ENCODE results near the gene PALD1.
"Not testable (repeated sequence)": the region's sequence is repeated elsewhere in the genome, so short reads cannot be mapped to it uniquely, and the experiment has no call there.

The PALD1 gene

DNA sequence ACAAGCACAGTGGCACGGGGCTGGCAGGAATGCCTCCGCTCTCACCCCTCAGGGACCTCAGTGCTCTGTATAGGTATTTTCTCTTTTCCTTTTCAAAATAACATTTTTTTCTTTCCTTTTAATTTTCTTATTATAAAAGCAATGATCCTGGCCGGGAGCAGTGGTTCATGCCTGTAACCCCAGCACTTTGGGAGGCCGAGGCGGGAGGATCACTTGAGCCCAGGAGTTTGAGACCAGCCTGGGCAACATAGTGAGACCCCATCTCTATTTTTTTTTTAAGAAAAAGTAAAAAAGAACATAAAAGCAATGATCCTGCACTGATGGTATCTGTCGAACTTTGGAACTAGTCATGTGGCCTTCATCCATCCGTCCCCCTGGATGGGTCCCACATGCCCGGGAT lies 120.8 kb downstream of the PALD1 start:
- in situ Hi-C loops (cut with MboI; ENCODE audit: low sequenced_read_pairs): no loop called here

DNA sequence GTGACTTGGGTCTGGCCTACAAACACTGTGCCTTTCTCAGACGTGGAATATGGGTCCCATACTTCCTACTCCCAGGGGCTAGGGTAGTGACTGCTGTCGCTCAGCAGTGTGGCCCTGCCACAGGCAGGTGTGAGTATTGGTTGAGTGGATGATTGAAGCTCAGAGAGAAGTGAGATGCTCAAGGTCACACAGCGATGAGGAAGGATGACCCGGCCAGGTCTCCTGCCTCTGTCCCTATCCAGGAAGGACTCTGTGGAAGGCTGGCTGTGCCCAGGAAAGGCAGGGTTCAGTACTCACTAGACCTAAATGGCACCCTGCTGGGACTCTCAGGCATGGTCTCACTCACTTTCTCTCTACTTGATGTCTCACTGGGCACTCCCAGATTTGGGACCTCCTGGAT lies 121.2 kb downstream of the PALD1 start:
- in situ Hi-C loops (cut with MboI; ENCODE audit: low sequenced_read_pairs): no loop called here

DNA sequence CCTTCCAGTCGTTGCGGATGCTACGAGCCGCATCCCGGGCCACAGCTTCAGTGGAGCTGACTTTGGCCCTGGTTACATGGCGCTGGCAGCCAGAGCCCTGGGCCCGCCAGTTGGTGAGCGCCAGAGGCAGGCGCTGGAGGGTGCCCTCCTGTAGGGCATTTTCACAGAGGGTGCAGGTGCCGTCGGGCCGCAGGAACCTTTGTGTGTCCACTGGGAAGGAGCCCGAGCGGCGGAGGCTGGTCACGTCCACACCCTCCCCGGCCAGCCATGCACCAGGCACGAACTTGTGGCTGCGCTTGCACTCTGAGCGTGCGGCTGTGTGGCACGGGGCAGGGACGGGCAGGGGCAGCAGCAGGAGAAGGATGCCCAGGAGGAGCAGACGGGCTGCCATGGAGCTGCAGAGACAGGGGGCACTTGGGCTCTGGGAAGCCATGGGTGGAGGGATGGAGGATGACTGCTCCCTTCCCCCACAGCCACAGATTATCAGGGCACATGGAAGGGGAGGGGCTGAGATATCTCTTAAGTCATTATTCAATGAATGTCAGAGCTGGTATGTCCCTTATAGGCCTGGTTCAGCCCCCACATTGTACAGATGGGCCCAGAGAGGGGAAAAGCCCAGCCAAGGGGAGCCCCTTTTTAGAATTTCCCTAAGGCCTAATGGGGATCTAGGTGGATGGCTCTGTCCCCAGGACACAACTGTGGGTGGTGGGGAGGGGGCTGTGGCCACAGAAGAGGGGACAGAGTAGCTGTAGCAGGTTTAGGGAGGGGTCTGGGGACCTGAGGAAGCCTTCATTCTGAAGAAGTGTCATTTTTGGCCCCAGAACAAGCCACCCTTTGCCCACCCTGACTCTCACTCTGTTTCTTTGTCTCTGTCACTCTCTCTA lies 122.2 kb downstream of the PALD1 start:
- in situ Hi-C loops (cut with MboI; ENCODE audit: low sequenced_read_pairs): no loop called here

DNA sequence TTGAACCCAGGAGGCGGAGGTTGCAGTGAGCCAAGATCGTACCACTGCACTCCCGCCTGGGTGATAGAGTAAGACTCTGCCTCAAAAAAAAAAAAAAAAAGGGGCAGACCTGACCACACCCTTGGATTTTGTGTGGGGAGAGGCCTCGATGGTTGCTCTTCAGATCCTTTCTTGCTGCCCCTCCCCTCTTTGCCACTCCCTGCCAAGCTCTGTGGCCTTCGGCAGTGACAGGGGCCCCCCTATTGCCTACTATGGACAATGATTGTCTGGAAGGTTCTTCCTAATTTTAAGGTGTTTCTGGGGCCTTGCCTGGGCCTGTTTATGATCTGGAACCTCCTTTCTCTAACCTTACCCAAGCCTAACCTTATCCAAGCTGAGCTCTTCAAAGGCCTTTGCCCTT lies 123.2 kb downstream of the PALD1 start:
- in situ Hi-C loops (cut with MboI; ENCODE audit: low sequenced_read_pairs): no loop called here

DNA sequence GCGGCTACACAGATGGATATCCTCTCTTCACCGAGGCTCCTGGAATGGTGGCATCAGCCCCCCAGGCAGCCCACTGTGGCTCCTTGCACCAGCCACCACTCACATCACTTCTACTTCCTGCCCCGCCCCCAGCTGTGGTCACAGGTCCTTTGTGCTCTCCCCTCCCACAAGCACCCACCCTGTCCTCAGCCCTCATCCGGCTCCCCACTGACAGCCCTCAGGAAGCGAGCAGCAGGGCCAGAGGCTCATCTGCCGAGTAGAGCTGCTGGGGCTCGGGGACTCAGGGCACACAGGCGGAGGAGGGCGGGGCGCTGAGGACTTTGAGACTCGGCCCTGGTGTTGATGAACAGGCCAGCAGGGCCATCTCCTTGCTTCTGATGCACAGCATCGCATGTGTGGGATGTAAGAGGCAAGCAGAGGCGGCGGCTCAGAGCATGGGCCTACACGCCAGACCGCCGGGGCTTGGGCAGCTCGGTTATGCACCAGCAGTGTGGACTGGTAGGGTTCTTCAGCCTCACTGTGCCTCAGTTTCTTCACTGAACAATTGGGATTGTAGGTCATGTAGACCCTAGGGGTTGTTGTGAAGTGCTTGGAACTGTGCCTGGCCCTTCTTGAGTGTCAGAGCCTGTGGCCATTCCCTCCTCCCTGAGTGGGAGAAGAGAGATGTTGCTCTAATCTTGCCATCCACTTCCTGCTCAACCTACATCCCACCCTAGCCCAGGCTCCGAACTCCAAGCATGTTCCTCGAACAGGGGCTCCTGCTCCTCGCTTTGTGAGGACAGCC lies 124.3 kb downstream of the PALD1 start, which contains the start of gene PRF1:
TSS of gene PRF1 (minus strand) at position 77 of the 784 bp plus-strand sequence. CDS start 1,839 bp downstream, outside the sequence.
- in situ Hi-C loops (cut with MboI; ENCODE audit: low sequenced_read_pairs): no loop called here

DNA sequence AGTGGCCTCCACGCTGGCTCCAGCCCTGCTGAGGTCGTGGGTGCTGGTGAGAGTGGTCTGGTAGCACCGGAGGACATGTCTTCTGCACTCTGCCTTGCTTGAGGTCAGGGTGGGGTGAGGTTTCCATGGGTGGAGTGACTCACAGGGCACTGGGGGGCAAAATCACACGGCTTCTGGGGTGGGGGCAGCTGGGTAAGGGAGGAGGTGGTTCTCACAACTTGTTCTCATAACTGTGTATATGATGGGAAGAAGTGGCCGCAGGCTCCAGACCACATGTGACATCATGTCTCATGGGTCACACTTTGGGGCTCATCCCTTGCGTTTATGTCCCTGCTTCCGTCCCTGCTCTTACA lies 124.9 kb downstream of the PALD1 start:
- in situ Hi-C loops (cut with MboI; ENCODE audit: low sequenced_read_pairs): no loop called here

DNA sequence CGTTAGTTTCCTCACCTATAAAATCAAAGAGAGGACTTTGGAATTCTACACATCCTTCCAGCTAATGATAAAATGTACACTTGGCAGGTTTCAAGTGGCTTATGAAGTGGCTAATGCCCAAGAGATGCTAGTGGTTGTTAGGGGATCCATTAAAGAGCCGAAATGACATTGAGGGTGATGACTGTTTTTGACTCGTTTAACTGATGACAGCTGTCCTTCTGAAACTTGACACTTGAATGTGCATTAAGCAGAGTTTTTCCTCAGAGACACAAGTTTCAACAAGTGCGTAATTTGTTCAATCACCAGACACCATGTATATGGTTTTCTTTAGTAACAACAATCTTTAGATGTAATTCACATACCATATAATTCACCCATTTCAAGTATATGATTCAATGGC lies 125.5 kb downstream of the PALD1 start:
- in situ Hi-C loops (cut with MboI; ENCODE audit: low sequenced_read_pairs): no loop called here

DNA sequence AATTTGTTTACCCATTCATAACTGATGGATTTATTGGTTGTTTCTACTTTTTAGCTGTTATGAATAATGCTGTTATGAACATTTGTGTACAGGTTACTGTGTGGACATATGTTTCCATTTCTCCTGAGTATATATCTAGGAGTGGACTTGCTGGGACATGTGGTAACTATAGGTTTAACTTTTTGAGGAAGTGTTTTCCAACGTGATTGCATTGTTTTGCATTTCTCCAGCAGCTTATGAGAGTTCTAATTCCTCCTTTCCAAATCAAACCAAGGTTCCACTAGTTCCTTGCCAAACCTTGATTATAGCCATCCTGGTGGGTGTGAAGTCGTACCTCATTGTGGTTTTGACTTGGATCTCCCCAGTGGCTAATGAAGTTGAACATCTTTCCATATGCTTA lies 126.6 kb downstream of the PALD1 start:
- in situ Hi-C loops (cut with MboI; ENCODE audit: low sequenced_read_pairs): no loop called here

DNA sequence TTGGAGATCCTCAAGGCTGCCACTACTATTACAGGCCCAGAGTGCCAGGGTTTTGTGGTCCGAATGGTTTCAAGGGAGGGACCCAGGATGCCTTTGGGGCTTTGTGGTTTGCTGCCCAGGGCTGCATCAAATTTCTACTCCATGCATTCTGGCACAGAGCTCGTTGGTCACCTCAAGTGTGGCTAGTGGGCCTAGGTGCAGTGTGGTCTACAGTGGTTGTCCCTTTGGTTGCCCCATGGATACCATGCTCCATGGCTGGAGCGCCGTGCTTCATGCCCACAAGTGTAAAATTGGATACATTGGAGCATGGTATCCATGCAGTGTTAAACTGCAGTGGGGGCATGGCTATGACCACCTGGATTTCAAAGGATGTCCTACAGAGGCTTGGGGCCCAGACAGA lies 129.4 kb downstream of the PALD1 start:
- in situ Hi-C loops (cut with MboI; ENCODE audit: low sequenced_read_pairs): no loop called here

DNA sequence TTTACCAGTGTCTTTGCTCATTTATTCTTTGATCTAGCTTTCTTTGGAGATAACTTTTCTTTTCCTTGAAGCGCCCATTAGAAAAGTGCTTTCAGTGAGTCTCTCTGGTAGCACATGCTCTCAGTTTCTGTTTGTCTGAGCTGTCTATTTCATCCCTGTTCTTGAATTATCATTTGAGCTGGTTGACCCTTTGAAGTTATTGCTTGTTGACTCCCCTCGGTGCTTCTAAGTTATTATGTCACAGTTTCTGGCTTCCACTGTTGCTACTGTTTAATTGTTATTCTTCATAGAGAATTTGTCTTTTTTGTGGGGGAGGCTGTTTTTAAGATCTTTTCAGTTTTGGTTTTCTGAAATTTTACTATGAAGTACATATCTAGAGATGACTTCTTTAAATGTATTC lies 135.4 kb downstream of the PALD1 start:
- in situ Hi-C loops (cut with MboI; ENCODE audit: low sequenced_read_pairs): no loop called here

DNA sequence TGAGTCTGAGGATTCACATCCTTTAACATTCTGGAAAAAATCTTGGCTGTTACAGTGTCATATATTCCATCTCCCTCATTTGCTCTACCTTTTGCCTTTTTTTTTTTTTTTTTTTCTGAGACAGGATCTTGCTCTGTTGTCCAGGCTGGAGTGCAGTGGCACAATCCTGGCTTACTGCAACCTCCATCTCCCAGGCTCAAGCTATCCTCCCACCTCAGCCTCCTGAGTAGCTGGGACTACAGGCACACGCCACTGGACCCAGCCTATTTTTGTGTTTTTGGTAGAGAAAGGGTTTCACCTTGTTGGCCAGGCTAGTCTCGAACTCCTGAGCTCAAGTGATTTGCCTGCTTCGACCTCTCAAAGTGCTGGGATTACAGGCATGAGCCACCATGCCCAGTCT lies 135.8 kb downstream of the PALD1 start:
- in situ Hi-C loops (cut with MboI; ENCODE audit: low sequenced_read_pairs): not testable (repeated sequence)

DNA sequence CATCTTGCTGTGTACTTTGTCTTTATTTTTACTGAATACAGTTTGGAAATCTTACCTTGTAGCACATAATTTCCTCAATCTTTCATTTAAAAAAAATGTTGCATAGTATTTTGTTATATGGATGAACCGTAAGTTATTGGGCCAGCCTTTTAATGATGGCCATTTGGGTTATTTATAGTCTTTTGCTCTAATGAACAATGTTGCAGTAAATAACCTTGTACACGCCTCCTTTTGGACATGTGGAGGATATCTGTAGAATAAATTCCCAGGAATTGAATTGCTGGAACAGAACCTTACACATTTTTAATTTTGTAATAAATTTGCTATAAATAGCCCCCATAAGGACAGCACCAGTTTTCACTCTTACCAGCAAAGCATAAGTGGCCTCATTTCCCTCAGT lies 136.6 kb downstream of the PALD1 start:
- in situ Hi-C loops (cut with MboI; ENCODE audit: low sequenced_read_pairs): no loop called here

DNA sequence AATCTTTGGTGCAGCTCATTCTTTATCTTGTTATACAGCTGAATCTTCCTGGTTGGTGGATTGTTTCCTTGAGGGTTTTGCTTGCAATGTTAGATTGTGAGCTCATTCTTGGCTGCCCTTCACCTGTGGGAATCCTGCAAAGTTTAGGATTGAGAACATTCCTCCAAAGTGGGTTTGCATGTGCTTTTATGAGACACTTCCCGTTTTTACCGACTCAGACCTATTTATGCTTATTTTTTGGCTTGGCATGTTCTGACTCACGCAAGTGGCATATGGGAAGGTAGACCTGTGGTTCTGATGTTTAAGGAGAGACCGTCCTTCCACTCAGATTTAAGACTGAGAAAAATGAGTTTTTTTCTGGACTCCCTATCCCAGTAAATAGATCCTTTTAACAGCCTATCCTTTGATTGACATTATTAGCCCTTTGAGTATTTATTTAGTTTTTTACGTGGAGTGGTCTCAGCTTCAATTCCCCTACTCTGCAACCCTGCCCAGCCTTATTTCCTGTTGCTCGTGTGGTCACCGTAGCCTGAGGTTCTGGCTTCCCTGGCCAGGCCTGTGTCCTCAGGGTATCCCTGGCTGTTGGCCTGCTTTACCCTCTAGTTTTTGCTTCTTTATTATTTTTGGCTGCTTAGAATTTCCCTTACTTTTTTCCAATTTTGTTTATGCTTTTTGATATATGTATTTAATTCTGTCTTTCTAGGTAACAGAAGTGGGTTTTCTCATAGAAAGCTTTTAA lies 137.4 kb downstream of the PALD1 start:
- in situ Hi-C loops (cut with MboI; ENCODE audit: low sequenced_read_pairs): no loop called here

DNA sequence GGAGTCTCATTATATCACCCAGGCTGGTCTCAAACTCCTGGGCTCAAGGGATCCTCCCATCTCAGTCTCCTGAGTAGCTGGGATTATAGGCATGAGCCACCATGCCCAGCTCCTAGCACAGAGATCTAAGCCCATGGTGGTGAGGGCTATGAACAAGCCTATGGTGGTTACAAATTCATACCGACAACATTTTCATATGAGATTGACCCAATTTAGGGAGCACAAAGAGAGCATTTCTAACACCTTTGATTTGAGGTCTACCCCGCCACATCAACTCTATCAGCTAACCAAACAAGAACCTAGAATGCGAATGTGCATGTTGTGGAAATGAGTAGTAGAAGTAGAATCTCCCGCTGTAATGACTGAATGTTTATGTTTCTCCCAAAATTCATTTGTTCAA lies 138.2 kb downstream of the PALD1 start:
- in situ Hi-C loops (cut with MboI; ENCODE audit: low sequenced_read_pairs): no loop called here
